Renal pelvis (tissue), 12 donors: Measurements from ENCODE around the gene NUDT1. TPM values are rescaled to one million over a fixed set of nuclear protein-coding genes. Genes with fewer than 3 reads are reported as not detected.

ENCODE experiments used
- DNase-seq: peaks from one replicate; pipeline ENCODE4 v3.0.0-alpha.2; 2013
- long read RNA-seq, 16 experiments: transcript quantifications; one replicate each; lab custom pipeline, GENCODE V29; 2026
- polyA plus RNA-seq, 3 donors: library from polyadenylated mRNA; unstranded; fragments of 120-200 nt; gene quantifications; one replicate each; pipeline ENCODE4 v1.2.1, GENCODE V29; 2013; ENCODE audit not compliant: insufficient read length in 3 of 3

The NUDT1 gene
- polyA plus RNA-seq = 10 to 100 TPM; 24.0 to 26.9 (median 25.4) TPM
- long read RNA-seq, donor 1, transcript NUDT1-206 (3 exons, 714 nt) = major isoform, 5 of 10 reads
- long read RNA-seq, donor 1, partial matches to known transcripts = 0 of 10 reads
- long read RNA-seq, donor 1, other reads (novel, unspliced or antisense) = 0 of 10 reads
- long read RNA-seq, donor 2, transcript NUDT1-206 (3 exons, 714 nt) = minor isoform, 5 of 14 reads
- long read RNA-seq, donor 2, transcript NUDT1-203 (4 exons, 662 nt) = major isoform, 7 of 14 reads
- long read RNA-seq, donor 2, partial matches to known transcripts = 0 of 14 reads
- long read RNA-seq, donor 2, other reads (novel, unspliced or antisense) = 0 of 14 reads
- long read RNA-seq, donor 3, transcript NUDT1-203 (4 exons, 662 nt) = major isoform, 6 of 14 reads
- long read RNA-seq, donor 3, transcript NUDT1-206 (3 exons, 714 nt) = major isoform, 6 of 14 reads
- long read RNA-seq, donor 3, partial matches to known transcripts = 0 of 14 reads
- long read RNA-seq, donor 3, other reads (novel, unspliced or antisense) = 0 of 14 reads
- long read RNA-seq, donor 4, transcript NUDT1-206 (3 exons, 714 nt) = major isoform, 6 of 12 reads
- long read RNA-seq, donor 4, partial matches to known transcripts = 0 of 12 reads
- long read RNA-seq, donor 4, other reads (novel, unspliced or antisense) = 0 of 12 reads
- long read RNA-seq, donor 5, partial matches to known transcripts = 14 of 20 reads
- long read RNA-seq, donor 5, other reads (novel, unspliced or antisense) = 0 of 20 reads
- long read RNA-seq, donor 6, transcript NUDT1-206 (3 exons, 714 nt) = major isoform, 5 of 10 reads
- long read RNA-seq, donor 6, partial matches to known transcripts = 0 of 10 reads
- long read RNA-seq, donor 6, other reads (novel, unspliced or antisense) = 0 of 10 reads
- long read RNA-seq, donor 7, transcript NUDT1-203 (4 exons, 662 nt) = major isoform, 8 of 12 reads
- long read RNA-seq, donor 7, partial matches to known transcripts = 0 of 12 reads
- long read RNA-seq, donor 7, other reads (novel, unspliced or antisense) = 0 of 12 reads
- long read RNA-seq, donor 8, transcript NUDT1-203 (4 exons, 662 nt) = major isoform, 6 of 9 reads
- long read RNA-seq, donor 8, partial matches to known transcripts = 0 of 9 reads
- long read RNA-seq, donor 8, other reads (novel, unspliced or antisense) = 0 of 9 reads
- long read RNA-seq, donor 9, transcript NUDT1-206 (3 exons, 714 nt) = major isoform, 6 of 12 reads
- long read RNA-seq, donor 9, transcript NUDT1-203 (4 exons, 662 nt) = major isoform, 6 of 12 reads
- long read RNA-seq, donor 9, partial matches to known transcripts = 0 of 12 reads
- long read RNA-seq, donor 9, other reads (novel, unspliced or antisense) = 0 of 12 reads
- long read RNA-seq, donor 10, transcript NUDT1-206 (3 exons, 714 nt) = major isoform, 5 of 9 reads
- long read RNA-seq, donor 10, partial matches to known transcripts = 0 of 9 reads
- long read RNA-seq, donor 10, other reads (novel, unspliced or antisense) = 0 of 9 reads
- long read RNA-seq, donor 11, transcript NUDT1-206 (3 exons, 714 nt) = major isoform, 5 of 23 reads
- long read RNA-seq, donor 11, transcript NUDT1-203 (4 exons, 662 nt) = major isoform, 5 of 23 reads
- long read RNA-seq, donor 11, partial matches to known transcripts = 13 of 23 reads
- long read RNA-seq, donor 11, other reads (novel, unspliced or antisense) = 0 of 23 reads
- long read RNA-seq, donor 12, transcript NUDT1-203 (4 exons, 662 nt) = major isoform, 9 of 17 reads
- long read RNA-seq, donor 12, transcript NUDT1-206 (3 exons, 714 nt) = minor isoform, 6 of 17 reads
- long read RNA-seq, donor 12, partial matches to known transcripts = 0 of 17 reads
- long read RNA-seq, donor 12, other reads (novel, unspliced or antisense) = 0 of 17 reads
- long read RNA-seq, donor 13, partial matches to known transcripts = 0 of 6 reads
- long read RNA-seq, donor 13, other reads (novel, unspliced or antisense) = 0 of 6 reads
- long read RNA-seq, donor 14, transcript NUDT1-206 (3 exons, 714 nt) = major isoform, 10 of 33 reads
- long read RNA-seq, donor 14, transcript NUDT1-203 (4 exons, 662 nt) = major isoform, 10 of 33 reads
- long read RNA-seq, donor 14, partial matches to known transcripts = 10 of 33 reads
- long read RNA-seq, donor 14, other reads (novel, unspliced or antisense) = 0 of 33 reads
- long read RNA-seq, donor 15, transcript NUDT1-206 (3 exons, 714 nt) = major isoform, 12 of 41 reads
- long read RNA-seq, donor 15, transcript NUDT1-203 (4 exons, 662 nt) = minor isoform, 6 of 41 reads
- long read RNA-seq, donor 15, partial matches to known transcripts = 21 of 41 reads
- long read RNA-seq, donor 15, other reads (novel, unspliced or antisense) = 0 of 41 reads
- long read RNA-seq, donor 16, transcript NUDT1-206 (3 exons, 714 nt) = minor isoform, 7 of 16 reads
- long read RNA-seq, donor 16, transcript NUDT1-203 (4 exons, 662 nt) = major isoform, 9 of 16 reads
- long read RNA-seq, donor 16, partial matches to known transcripts = 0 of 16 reads
- long read RNA-seq, donor 16, other reads (novel, unspliced or antisense) = 0 of 16 reads

- DNase-seq = peak; percentile 79
Measured at GRCh38 chr7:2241580-2242540, at the start of gene NUDT1, which contains the start of gene MRM2. NUDT1 (plus strand) TSS chr7:2242226; CDS start chr7:2244575, 2,349 bp downstream. MRM2 (minus strand) TSS chr7:2242205; CDS start chr7:2242169, 36 bp downstream.

GRCh38 chr7:2192831-2193534 is 49.0 kb upstream of the NUDT1 start:
- no peak for DNase-seq

- DNase-seq = no peak
Measured at GRCh38 chr7:2193575-2194305, 48.3 kb upstream of the NUDT1 start.

- no peak for DNase-seq
Measured at GRCh38 chr7:2195400-2196246, 46.4 kb upstream of the NUDT1 start.

GRCh38 chr7:2196381-2197378 is 45.3 kb upstream of the NUDT1 start:
- no peak for DNase-seq

- no peak for DNase-seq
Measured at GRCh38 chr7:2197436-2198155, 44.4 kb upstream of the NUDT1 start.

GRCh38 chr7:2198206-2198605 is 43.8 kb upstream of the NUDT1 start:
- no peak for DNase-seq

- no peak for DNase-seq
Measured at GRCh38 chr7:2198760-2199159, 43.3 kb upstream of the NUDT1 start.

GRCh38 chr7:2199528-2199927 is 42.5 kb upstream of the NUDT1 start:
- DNase-seq = no peak

GRCh38 chr7:2199956-2200583 is 42.0 kb upstream of the NUDT1 start:
- DNase-seq = no peak

- DNase-seq = no peak
Measured at GRCh38 chr7:2200584-2200980, 41.4 kb upstream of the NUDT1 start.

GRCh38 chr7:2201128-2201527 is 40.9 kb upstream of the NUDT1 start:
- DNase-seq = no peak
